GM12892 (cell line): ENCODE measurements around the gene MYO3B.

ENCODE experiments used
- DNase-seq: peaks from one replicate; pipeline ENCODE4 v3.0.0; 2011; ENCODE audit not compliant: insufficient read length
- FAIRE-seq: peaks from 2 replicates; lab custom pipeline; 2011; peaks lifted over from hg19 to GRCh38; lab: Jason Lieb, UNC
- POLR2A ChIP-seq: IDR thresholded peaks from 2 replicates; pipeline ENCODE4 v1.6.1; 2011; ENCODE audit warnings: low read depth, low read length, control low read depth
- POLR2AphosphoS5 ChIP-seq: IDR thresholded peaks from 2 replicates; pipeline ENCODE4 v1.6.1; 2011; ENCODE audit warnings: low read depth, low read length, control low read depth
- TAF1 ChIP-seq: IDR thresholded peaks from 2 replicates; pipeline ENCODE4 v1.6.1; 2011; ENCODE audit warnings: low read depth, mild to moderate bottlenecking, control low read depth, low read length, borderline replicate concordance

MYO3B gene

DNA sequence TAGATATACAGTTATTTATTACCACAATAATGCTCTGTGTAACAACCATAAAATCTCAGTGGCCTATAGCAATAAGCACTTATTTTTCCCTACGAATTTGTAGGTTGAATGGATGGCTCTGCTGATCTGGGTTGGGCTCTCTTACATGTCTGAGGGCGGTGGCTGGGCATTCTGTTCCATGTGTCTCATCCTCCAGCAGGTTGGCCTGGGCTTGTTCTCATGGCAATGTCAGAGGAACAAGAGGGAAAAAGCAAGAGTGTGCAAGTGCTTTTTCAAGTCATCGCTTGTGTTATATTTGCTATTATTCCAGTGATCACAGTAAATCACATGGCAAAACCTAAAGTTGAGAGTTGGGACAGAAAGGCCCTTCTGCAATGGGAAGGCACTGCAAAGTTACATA is 30.4 kb upstream of the MYO3B start:
- no peak for FAIRE-seq
- no peak for TF ChIP-seq TAF1
- TF ChIP-seq POLR2A, result no peak
- TF ChIP-seq POLR2AphosphoS5, result no peak
- DNase-seq, result no peak

DNA sequence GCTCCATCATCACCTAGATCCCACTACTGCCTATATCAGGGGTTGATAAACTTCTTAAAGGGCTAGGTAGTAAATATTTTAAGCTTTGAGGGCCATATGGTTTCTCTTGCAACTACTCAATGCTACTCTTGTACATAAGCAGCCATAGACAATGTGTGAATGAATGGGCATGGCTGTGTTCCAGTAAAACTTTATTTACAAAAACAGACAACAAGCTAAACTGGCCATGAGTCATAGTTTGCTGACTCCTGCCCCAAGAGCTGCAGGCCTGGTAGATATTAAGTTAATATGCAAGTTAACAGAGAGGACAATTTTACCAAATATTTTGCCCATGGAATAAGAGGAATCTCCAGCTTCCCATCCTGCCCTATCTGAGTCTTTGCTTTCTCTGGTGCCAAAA is 29.8 kb upstream of the MYO3B start:
- FAIRE-seq (no peak), DNase-seq (no peak)
- TF ChIP-seq TAF1, result no peak
- TF ChIP-seq POLR2AphosphoS5, result no peak
- no peak for TF ChIP-seq POLR2A

DNA sequence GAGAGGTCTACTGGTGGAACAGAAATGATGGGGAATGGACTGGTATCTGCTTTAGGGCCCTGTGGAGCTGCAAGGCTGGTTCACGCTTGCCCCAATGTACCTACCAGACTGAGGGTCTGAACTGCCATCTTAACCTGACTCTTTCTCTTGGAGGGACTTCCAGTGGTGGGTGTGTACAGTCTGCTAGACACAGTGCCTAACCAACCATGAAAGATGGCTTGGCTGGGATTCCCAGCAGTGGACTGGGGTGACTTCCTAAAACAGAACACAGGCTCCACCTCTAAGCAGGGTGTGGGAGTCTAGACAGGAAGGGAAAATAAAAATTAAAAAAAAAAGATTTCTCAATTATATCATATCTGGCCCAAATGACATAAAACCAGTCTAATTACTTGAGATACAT is 25.5 kb upstream of the MYO3B start:
- no peak for FAIRE-seq
- TF ChIP-seq TAF1 (no peak), POLR2A (no peak), POLR2AphosphoS5 (no peak)
- no peak for DNase-seq

DNA sequence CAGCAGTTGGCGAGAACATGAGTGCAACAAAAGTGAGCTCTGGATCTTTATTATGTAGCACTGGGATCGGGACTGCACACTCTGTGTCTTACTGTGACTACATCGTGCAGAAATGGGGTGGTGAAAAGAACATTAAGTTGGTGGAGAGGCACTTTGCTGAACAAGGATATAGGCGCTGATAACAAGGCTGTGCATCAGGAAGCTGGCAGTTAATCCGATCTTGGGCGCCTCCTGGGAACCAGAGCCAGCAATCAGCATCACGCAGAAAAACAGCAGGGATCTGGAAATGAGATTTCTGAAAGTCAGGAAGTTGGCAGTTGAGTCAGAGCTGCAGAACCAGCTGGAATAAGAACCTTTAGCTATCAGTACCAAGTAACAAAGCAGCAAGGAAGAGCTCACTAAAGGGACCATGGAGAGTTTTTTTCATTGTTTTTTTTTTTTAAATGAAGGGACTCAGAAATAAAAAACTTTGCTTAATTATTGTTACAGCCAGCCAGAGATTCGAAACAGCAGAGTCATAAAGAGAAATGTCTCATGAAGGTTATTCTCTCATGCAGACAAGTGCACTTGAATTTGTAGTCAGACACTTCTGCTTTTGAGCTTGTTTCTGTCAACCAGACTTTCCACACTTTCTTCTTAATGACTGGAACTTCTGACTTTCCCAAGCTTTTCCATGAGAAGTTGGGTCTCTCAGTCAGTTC is 22.8 kb upstream of the MYO3B start:
- DNase-seq (no peak), FAIRE-seq (no peak)
- TF ChIP-seq TAF1 (no peak), POLR2AphosphoS5 (no peak), POLR2A (no peak)

DNA sequence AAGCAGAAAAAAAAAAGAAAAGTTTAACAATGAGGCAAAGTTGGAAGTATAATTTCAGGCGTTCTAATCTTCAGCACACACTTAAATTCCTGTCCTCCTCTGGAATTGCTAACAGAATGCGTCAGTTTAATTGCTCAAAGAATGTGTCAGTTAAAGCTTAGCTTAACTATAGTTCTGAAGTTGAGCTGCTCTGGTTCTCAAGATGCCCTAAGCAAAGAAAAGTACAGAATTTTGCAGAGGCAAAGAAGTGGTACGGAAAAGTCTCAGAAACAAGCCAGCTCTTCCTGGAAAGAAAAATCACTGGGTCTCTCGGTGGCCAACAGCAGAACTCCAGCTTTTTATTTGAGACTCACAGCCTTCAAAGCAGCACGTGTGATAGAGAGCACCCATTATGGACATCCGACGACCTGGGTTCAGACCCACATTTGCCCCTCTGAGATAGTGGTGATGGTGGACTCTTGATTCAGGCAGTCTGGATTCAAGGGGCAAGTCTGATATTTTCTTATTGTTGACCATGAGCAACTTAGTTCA is 22.2 kb upstream of the MYO3B start:
- no peak for TF ChIP-seq TAF1
- TF ChIP-seq POLR2AphosphoS5, result no peak
- no peak for TF ChIP-seq POLR2A
- DNase-seq (no peak), FAIRE-seq (no peak)

DNA sequence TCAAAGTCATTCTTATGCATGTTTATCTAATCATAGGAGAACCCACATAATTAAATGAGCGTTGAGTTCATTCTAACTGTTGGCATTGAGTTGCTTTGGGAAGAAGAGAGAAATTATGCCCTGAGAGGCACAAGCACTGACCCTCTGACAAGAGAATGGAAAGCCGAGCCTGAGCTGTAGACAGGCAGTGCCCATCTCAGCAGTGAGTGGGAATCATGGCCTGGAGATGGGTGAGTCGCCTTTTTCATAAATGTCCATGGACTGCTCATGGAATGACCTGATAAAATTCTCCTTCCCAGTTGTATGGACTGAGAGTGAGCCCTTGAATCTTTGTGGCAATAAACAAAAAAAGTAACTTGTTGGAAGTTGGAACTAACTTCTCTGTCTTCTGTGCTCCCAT is 21.4 kb upstream of the MYO3B start:
- FAIRE-seq (no peak), DNase-seq (no peak)
- TF ChIP-seq TAF1, result no peak
- no peak for TF ChIP-seq POLR2AphosphoS5
- TF ChIP-seq POLR2A, result no peak

DNA sequence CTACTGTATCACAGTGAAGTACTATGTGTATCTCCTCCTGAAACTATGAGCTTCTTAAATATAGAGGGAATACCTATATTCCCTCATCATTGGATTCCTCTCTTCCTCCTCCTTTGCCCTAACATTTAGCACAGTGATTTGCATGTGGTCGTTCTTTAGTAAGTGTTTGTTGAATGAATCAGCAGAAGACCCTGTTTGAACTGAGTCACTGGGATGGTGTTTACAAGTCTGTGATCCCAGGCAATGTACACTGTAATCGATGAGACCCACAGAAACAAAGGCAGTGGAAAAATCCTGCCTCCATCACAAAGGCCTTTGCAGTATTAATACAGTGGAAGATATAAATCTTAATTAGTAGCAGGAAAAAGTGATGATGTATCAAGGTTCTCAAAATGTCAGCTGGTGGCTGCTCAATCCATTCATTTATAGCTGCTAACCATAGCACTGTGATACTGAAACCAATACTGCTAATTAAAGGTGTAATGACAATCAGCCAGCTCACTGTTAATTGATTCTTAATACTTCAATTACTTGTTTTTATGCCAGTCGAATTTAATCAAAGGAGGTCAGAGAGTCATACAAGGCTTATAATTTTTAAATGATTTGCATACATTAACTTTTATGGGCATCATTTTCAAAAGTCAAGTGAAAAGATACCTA is 20.8 kb upstream of the MYO3B start:
- TF ChIP-seq POLR2A, result no peak
- no peak for TF ChIP-seq TAF1
- no peak for TF ChIP-seq POLR2AphosphoS5
- DNase-seq, result no peak
- FAIRE-seq, result no peak

DNA sequence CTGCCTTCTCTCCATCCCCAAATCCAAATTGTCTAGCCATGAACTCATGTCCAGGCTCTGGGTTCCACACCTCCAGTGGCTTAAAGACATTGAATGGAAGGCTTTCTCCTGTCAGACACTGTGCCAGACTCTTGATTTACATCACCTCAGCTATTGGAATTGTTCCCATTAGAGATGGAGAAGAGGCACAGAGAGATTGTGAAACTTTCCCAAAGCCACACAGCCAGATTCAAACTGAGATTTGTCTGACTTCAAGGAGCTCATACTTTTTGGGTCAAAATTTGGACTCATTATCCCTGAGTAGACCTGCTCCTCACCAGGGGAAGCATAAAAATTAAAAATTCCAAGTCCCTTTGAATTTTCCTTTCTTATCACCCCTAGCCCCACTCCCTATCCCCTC is 18.9 kb upstream of the MYO3B start:
- FAIRE-seq, result no peak
- no peak for DNase-seq
- TF ChIP-seq POLR2A (no peak), TAF1 (no peak), POLR2AphosphoS5 (no peak)

DNA sequence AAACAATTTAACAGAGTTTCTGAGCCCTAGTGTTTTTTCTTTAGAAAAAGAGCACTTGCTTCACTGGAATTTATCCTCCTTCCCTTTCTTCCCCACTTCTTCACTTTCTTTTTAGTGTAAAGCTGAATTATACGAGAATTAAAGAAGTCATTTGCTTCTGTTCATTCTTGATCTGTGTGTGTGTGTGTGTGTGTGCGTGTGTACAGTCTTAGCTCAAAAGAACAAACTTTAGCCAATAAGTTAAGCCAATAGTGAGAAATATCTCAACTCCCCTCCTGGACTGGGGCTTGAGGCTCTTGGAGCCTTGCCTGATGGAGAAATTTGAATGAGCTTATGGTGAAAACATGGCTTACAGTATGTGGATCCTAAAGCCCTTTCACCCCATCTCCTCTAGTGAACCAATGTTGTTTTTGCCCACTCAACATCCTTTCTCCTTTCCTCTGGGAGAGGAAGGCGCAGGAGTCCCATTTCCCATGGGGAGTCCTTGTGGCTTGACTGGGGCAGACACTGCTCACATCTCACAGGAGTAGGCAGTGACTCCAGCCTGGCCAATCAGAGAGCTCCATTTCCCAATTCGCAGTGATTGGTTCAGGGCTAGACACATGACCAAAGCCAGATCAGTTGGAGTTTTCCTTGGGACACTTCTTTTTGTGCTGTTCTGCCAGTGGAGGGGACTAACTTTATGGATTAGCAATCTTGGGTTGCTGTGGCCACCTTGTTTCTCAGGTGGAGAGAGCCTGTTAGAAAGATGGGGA is 16.3 kb upstream of the MYO3B start:
- TF ChIP-seq POLR2A, result no peak
- no peak for TF ChIP-seq TAF1
- no peak for TF ChIP-seq POLR2AphosphoS5
- FAIRE-seq (no peak), DNase-seq (no peak)

DNA sequence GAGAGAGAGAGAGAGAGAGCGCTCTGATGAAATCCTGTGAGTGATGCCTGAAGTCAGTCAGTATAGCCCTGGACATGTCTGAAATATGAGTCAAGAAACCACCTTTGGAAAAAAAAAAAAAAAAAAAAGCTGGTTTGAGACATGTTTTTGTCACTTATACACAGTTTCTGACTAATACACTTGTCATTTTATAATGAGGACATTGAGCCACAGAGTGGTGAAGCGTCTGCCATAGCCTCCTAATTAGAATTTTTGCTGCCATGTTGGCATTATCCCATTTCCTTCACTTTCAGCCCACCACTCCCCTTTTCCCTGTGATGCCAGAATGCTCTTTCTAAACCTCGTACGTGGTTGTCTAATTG is 15.7 kb upstream of the MYO3B start:
- DNase-seq (no peak), FAIRE-seq (no peak)
- TF ChIP-seq TAF1 (no peak), POLR2A (no peak), POLR2AphosphoS5 (no peak)

DNA sequence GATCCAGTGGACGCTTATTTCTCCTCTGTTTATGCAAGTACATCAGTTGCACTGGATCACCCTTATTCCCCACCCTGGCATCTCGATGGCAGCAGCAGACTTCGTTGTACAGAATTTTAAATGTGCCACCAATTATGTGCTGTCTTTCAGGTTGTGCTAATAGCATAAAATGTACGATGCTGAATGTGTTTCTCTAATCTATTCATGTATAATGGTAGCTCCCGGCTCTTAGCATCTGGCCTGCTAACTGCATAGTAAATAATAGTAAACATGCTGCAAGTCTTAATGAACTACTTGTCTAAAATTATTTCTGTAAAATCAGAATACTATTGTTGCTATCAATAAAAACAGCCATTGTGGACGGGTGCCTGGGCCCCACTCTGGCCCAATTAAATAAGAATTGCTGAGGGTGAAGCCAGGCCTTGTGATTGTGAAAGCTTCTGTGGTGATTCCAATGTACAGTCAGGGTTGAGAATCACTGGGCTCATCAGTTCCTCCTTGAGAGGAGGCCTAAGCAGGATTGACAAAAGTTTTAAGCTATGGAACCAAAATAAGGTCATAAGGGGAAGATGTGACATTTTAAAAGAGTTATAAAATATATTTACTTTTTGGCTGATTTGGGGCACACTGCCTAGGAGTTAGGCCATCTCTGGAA is 14.4 kb upstream of the MYO3B start:
- FAIRE-seq, result no peak
- no peak for DNase-seq
- TF ChIP-seq POLR2AphosphoS5 (no peak), TAF1 (no peak), POLR2A (no peak)
